ENCODE data around the gene ULK1. TPM values are rescaled to one million over a fixed set of nuclear protein-coding genes. Genes with fewer than 3 reads are reported as not detected.

The ULK1 gene
- 55.5 to 67.8 TPM (median 62.5 TPM) in 3 replicates for total RNA-seq (2021)
- percentile 46 among the genes with signal in this experiment for Bru-seq, nascent RNA
- long read RNA-seq, experiment 1, full-length matches to known transcripts, result 29 of 73 reads
- long read RNA-seq, experiment 1, partial matches to known transcripts, result 27 of 73 reads
- long read RNA-seq, experiment 1, other reads (novel, unspliced or antisense), result 17 of 73 reads
- long read RNA-seq, experiment 2, full-length matches to known transcripts, result 11 of 48 reads
- long read RNA-seq, experiment 2, partial matches to known transcripts, result 11 of 48 reads
- long read RNA-seq, experiment 2, other reads (novel, unspliced or antisense), result 26 of 48 reads
- long read RNA-seq, experiment 3, result 0 reads

DNA sequence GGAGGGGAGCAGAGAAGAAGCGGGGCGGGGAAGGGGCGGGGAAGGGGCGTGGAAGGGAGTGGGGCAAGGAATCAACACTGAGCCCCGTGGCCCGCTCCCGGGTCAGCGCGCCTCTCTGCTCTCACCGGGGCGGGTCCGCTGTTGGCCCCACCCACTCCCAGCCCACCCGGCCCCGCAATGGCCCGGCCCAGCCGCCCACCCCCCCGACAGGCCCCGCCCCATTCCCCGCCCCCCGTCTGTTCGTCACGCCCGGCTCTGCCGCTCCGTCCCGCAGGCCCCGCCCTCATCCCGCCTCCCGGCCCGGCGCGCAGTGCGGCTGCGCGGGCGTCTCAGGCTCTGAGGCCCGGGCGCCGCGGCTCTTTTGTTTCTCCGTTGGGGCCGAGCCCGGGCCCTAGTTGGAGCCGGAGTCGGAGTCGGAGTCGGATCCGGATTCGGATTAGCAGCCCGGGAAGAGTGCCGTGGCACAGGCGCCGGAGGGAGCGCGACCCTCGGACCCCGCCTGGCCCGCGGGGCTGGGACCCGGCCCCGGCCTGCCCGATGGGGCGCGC, at the start of gene ULK1:
TSS of gene ULK1 (plus strand) at position 310 of the 548 bp plus-strand sequence. CDS start 380 bp downstream, outside the sequence.
- no peaks in the 10 kb centered on the region for H3K9me3 Mint-ChIP-seq
- CTCF ChIA-PET, result interaction anchor here (1.0 kb wide), 1 partner anchor 43 kb away, joined by 3 read pairs; no protein-coding TSS in a partner anchor
- TF ChIP-seq HMGA2 (CRISPR knock-in tag; IDR thresholded peaks at IDR 0.05) (no peak), KAT7 (CRISPR knock-in tag; IDR thresholded peaks at IDR 0.05; ENCODE audit: borderline replicate concordance) (no peak), PRRX2 (CRISPR knock-in tag; IDR thresholded peaks at IDR 0.05) (no peak), SP1 (CRISPR knock-in tag; conservative IDR thresholded peaks at IDR 0.05) (peak; percentile 60), ETV6 (CRISPR knock-in tag; IDR thresholded peaks at IDR 0.05) (no peak), CREM (CRISPR knock-in tag; IDR thresholded peaks at IDR 0.05) (no peak), CBFB (CRISPR knock-in tag; IDR thresholded peaks at IDR 0.05; ENCODE audit: low read depth) (no peak), FOXK1 (CRISPR knock-in tag; IDR thresholded peaks at IDR 0.05) (0 out of 2 replicates have a peak, but pooled peaks have one; percentile 29), JAZF1 (CRISPR knock-in tag; IDR thresholded peaks at IDR 0.05) (no peak)
- TF ChIP-seq, protein P1, sequence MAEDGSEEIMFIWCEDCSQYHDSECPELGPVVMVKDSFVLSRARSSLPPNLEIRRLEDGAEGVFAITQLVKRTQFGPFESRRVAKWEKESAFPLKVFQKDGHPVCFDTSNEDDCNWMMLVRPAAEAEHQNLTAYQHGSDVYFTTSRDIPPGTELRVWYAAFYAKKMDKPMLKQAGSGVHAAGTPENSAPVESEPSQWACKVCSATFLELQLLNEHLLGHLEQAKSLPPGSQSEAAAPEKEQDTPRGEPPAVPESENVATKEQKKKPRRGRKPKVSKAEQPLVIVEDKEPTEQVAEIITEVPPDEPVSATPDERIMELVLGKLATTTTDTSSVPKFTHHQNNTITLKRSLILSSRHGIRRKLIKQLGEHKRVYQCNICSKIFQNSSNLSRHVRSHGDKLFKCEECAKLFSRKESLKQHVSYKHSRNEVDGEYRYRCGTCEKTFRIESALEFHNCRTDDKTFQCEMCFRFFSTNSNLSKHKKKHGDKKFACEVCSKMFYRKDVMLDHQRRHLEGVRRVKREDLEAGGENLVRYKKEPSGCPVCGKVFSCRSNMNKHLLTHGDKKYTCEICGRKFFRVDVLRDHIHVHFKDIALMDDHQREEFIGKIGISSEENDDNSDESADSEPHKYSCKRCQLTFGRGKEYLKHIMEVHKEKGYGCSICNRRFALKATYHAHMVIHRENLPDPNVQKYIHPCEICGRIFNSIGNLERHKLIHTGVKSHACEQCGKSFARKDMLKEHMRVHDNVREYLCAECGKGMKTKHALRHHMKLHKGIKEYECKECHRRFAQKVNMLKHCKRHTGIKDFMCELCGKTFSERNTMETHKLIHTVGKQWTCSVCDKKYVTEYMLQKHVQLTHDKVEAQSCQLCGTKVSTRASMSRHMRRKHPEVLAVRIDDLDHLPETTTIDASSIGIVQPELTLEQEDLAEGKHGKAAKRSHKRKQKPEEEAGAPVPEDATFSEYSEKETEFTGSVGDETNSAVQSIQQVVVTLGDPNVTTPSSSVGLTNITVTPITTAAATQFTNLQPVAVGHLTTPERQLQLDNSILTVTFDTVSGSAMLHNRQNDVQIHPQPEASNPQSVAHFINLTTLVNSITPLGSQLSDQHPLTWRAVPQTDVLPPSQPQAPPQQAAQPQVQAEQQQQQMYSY (CRISPR knock-in tag; IDR thresholded peaks at IDR 0.05), result peak; percentile 74
- TF ChIP-seq, protein P2, sequence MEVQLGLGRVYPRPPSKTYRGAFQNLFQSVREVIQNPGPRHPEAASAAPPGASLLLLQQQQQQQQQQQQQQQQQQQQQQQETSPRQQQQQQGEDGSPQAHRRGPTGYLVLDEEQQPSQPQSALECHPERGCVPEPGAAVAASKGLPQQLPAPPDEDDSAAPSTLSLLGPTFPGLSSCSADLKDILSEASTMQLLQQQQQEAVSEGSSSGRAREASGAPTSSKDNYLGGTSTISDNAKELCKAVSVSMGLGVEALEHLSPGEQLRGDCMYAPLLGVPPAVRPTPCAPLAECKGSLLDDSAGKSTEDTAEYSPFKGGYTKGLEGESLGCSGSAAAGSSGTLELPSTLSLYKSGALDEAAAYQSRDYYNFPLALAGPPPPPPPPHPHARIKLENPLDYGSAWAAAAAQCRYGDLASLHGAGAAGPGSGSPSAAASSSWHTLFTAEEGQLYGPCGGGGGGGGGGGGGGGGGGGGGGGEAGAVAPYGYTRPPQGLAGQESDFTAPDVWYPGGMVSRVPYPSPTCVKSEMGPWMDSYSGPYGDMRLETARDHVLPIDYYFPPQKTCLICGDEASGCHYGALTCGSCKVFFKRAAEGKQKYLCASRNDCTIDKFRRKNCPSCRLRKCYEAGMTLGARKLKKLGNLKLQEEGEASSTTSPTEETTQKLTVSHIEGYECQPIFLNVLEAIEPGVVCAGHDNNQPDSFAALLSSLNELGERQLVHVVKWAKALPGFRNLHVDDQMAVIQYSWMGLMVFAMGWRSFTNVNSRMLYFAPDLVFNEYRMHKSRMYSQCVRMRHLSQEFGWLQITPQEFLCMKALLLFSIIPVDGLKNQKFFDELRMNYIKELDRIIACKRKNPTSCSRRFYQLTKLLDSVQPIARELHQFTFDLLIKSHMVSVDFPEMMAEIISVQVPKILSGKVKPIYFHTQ (CRISPR knock-in tag; IDR thresholded peaks at IDR 0.05), result no peak
- TF ChIP-seq, protein P3, sequence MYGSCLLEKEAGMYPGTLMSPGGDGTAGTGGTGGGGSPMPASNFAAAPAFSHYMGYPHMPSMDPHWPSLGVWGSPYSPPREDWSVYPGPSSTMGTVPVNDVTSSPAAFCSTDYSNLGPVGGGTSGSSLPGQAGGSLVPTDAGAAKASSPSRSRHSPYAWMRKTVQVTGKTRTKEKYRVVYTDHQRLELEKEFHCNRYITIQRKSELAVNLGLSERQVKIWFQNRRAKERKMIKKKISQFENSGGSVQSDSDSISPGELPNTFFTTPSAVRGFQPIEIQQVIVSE (CRISPR knock-in tag; IDR thresholded peaks at IDR 0.05; ENCODE audit: borderline replicate concordance), result no peak
- TF ChIP-seq, protein P4, sequence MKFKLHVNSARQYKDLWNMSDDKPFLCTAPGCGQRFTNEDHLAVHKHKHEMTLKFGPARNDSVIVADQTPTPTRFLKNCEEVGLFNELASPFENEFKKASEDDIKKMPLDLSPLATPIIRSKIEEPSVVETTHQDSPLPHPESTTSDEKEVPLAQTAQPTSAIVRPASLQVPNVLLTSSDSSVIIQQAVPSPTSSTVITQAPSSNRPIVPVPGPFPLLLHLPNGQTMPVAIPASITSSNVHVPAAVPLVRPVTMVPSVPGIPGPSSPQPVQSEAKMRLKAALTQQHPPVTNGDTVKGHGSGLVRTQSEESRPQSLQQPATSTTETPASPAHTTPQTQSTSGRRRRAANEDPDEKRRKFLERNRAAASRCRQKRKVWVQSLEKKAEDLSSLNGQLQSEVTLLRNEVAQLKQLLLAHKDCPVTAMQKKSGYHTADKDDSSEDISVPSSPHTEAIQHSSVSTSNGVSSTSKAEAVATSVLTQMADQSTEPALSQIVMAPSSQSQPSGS (CRISPR knock-in tag; IDR thresholded peaks at IDR 0.05; ENCODE audit: borderline replicate concordance, low read depth), result no peak
- TF ChIP-seq, protein P5, sequence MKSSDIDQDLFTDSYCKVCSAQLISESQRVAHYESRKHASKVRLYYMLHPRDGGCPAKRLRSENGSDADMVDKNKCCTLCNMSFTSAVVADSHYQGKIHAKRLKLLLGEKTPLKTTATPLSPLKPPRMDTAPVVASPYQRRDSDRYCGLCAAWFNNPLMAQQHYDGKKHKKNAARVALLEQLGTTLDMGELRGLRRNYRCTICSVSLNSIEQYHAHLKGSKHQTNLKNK (CRISPR knock-in tag; IDR thresholded peaks at IDR 0.05), result no peak
- TF ChIP-seq, protein P6, sequence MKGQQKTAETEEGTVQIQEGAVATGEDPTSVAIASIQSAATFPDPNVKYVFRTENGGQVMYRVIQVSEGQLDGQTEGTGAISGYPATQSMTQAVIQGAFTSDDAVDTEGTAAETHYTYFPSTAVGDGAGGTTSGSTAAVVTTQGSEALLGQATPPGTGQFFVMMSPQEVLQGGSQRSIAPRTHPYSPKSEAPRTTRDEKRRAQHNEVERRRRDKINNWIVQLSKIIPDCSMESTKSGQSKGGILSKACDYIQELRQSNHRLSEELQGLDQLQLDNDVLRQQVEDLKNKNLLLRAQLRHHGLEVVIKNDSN (CRISPR knock-in tag; IDR thresholded peaks at IDR 0.05), result no peak
- peak within 1 kb of the TSS; percentile 71 for H3K4me3 Mint-ChIP-seq
- H3K27me3 Mint-ChIP-seq (ENCODE audit: low read depth), result peaks cover 3% of the 10 kb centered on the region; the same call in 1 of the 2 replicates
- H3K36me3 Mint-ChIP-seq, result no peaks in the 10 kb centered on the region
- DNase-seq (ENCODE audit: low spot score) (peak; percentile 94), ATAC-seq (peak; percentile 83)
- POLR2A ChIA-PET, result interaction anchor here (0.5 kb wide), 1 partner anchor 1147 kb away, joined by 3 read pairs; no protein-coding TSS in a partner anchor
- H3K4me1 Mint-ChIP-seq, result peaks cover 11% of the 10 kb centered on the region
- H3K27ac Mint-ChIP-seq, result peak within 1 kb of the TSS; percentile 84
